NCI-H69 (cell line): Measurements from ENCODE around the gene FNDC1.
"Not testable (repeated sequence)": the region's sequence is repeated elsewhere in the genome, so short reads cannot be mapped to it uniquely, and the experiment has no call there.

Experiments used
- DNase-seq: peaks from one replicate; lab custom pipeline; 2025; lab: John Stamatoyannopoulos, UW

FNDC1 gene

GRCh38 chr6:159169193-159169555 is at the start of gene FNDC1:
Gene FNDC1, plus strand, starts transcription at chr6:159169400. Its CDS starts 197 bp downstream, at chr6:159169597.
- peak; percentile 42 for DNase-seq

GRCh38 chr6:159119791-159120190 is 49.4 kb upstream of the FNDC1 start:
- DNase-seq, result no peak

- DNase-seq, result peak; percentile 13
These were observed 47.7 kb upstream of the FNDC1 start for GRCh38 chr6:159121486-159121885.

- no peak for DNase-seq
These were observed 46.7 kb upstream of the FNDC1 start for GRCh38 chr6:159122453-159122852.

- DNase-seq, result not testable (repeated sequence)
These were observed 45.4 kb upstream of the FNDC1 start for GRCh38 chr6:159123831-159124230.

GRCh38 chr6:159125014-159125609 is 44.1 kb upstream of the FNDC1 start:
- DNase-seq, result no peak

- DNase-seq, result no peak
These were observed 43.2 kb upstream of the FNDC1 start for GRCh38 chr6:159125951-159126352.

- DNase-seq, result no peak
These were observed 42.6 kb upstream of the FNDC1 start for GRCh38 chr6:159126590-159126989.

GRCh38 chr6:159127701-159128100 is 41.5 kb upstream of the FNDC1 start:
- DNase-seq, result no peak

- DNase-seq, result no peak
These were observed 40.2 kb upstream of the FNDC1 start for GRCh38 chr6:159128978-159129377.

GRCh38 chr6:159130846-159131245 is 38.4 kb upstream of the FNDC1 start:
- DNase-seq, result no peak

GRCh38 chr6:159131709-159132108 is 37.5 kb upstream of the FNDC1 start:
- DNase-seq, result no peak

- no peak for DNase-seq
These were observed 36.5 kb upstream of the FNDC1 start for GRCh38 chr6:159132664-159133063.

GRCh38 chr6:159134701-159135364 is 34.4 kb upstream of the FNDC1 start:
- peak; percentile 56 for DNase-seq

GRCh38 chr6:159137676-159138075 is 31.5 kb upstream of the FNDC1 start:
- DNase-seq, result no peak

GRCh38 chr6:159142531-159142930 is 26.7 kb upstream of the FNDC1 start:
- DNase-seq, result no peak

GRCh38 chr6:159148641-159149040 is 20.6 kb upstream of the FNDC1 start:
- DNase-seq, result no peak

- DNase-seq, result no peak
These were observed 19.6 kb upstream of the FNDC1 start for GRCh38 chr6:159149641-159150040.

GRCh38 chr6:159151266-159151855 is 17.8 kb upstream of the FNDC1 start:
- peak; percentile 33 for DNase-seq

- DNase-seq, result no peak
These were observed 17.2 kb upstream of the FNDC1 start for GRCh38 chr6:159152041-159152440.

GRCh38 chr6:159152782-159153181 is 16.4 kb upstream of the FNDC1 start:
- no peak for DNase-seq

GRCh38 chr6:159155679-159156078 is 13.5 kb upstream of the FNDC1 start:
- no peak for DNase-seq

- DNase-seq, result no peak
These were observed 13.1 kb upstream of the FNDC1 start for GRCh38 chr6:159156089-159156488.

GRCh38 chr6:159157431-159157830 is 11.8 kb upstream of the FNDC1 start:
- DNase-seq, result no peak
